Neural progenitor cell (in vitro differentiated cells): ENCODE data around the gene ARPP19. TPM values are rescaled to one million over a fixed set of nuclear protein-coding genes. Genes with fewer than 3 reads are reported as not detected.

Experiments
- DNase-seq: peaks from one replicate; pipeline ENCODE4 v3.0.0-alpha.2; 2016; ENCODE audit warnings: low spot score
- H2AFZ ChIP-seq: fragments of 200-600 bp; sonication (generic); replicated peaks from 2 replicates; pipeline ENCODE4 v1.6.1; 2016; ENCODE audit warnings: antibody characterized with exemption
- H3F3A ChIP-seq: fragments of 200-600 bp; sonication (generic); 2 replicates; pipeline ENCODE4 v1.6.1; 2016; ENCODE audit warnings: antibody characterized with exemption, low read depth
- H3K27ac ChIP-seq: fragments of 200-600 bp; sonication (generic); 2 replicates; pipeline ENCODE4 v1.5.1; 2016; ENCODE audit warnings: mild to moderate bottlenecking
- H3K27me3 ChIP-seq: fragments of 200-600 bp; sonication (generic); 2 replicates; pipeline ENCODE4 v1.6.1; 2016; ENCODE audit warnings: mild to moderate bottlenecking, moderate library complexity
- H3K36me3 ChIP-seq: fragments of 200-600 bp; sonication (generic); 2 replicates; pipeline ENCODE4 v1.5.1; 2016
- H3K4me1 ChIP-seq: fragments of 200-600 bp; sonication (generic); 2 replicates; pipeline ENCODE4 v1.6.1; 2016; ENCODE audit warnings: mixed run types
- H3K4me2 ChIP-seq: fragments of 200-600 bp; sonication (generic); 2 replicates; pipeline ENCODE4 v1.6.1; 2016
- H3K4me3 ChIP-seq: fragments of 200-600 bp; sonication (generic); 2 replicates; pipeline ENCODE4 v1.5.1; 2016
- H3K79me2 ChIP-seq: fragments of 200-600 bp; sonication (generic); 2 replicates; pipeline ENCODE4 v1.6.1; 2016; ENCODE audit warnings: low read depth
- H3K9ac ChIP-seq: fragments of 200-600 bp; sonication (generic); 2 replicates; pipeline ENCODE4 v1.6.1; 2016
- H3K9me3 ChIP-seq: fragments of 200-600 bp; sonication (generic); 2 replicates; pipeline ENCODE4 v1.5.1; 2016; ENCODE audit warnings: low read depth
- H4K20me1 ChIP-seq: fragments of 200-600 bp; sonication (generic); 2 replicates; pipeline ENCODE4 v1.6.1; 2016; ENCODE audit warnings: low read depth
- H3K27ac Mint-ChIP-seq: 3 replicates; pipeline ENCODE4 v1.8.0; 2021; ENCODE audit warnings: mixed read lengths
- H3K27me3 Mint-ChIP-seq: 2 replicates; pipeline ENCODE4 v1.8.0; 2022; ENCODE audit warnings: low read depth, mild to moderate bottlenecking, inconsistent platforms, moderate library complexity, mixed read lengths; ENCODE audit not compliant: insufficient read depth
- H3K36me3 Mint-ChIP-seq: 3 replicates; pipeline ENCODE4 v1.8.0; 2021; ENCODE audit warnings: mixed read lengths
- H3K4me1 Mint-ChIP-seq: 3 replicates; pipeline ENCODE4 v1.8.0; 2021; ENCODE audit warnings: mixed read lengths
- H3K4me3 Mint-ChIP-seq: 3 replicates; pipeline ENCODE4 v1.8.0; 2021; ENCODE audit warnings: mild to moderate bottlenecking, moderate library complexity, mixed read lengths
- H3K9me3 Mint-ChIP-seq: 3 replicates; pipeline ENCODE4 v1.8.0; 2020; ENCODE audit warnings: mixed read lengths
- CTCF ChIP-seq: fragments of 200-600 bp; sonication (generic); IDR thresholded peaks from 2 replicates; pipeline ENCODE4 v1.5.1; 2017; ENCODE audit warnings: antibody characterized with exemption, mild to moderate bottlenecking
- EZH2 ChIP-seq: fragments of 200-600 bp; sonication (generic); IDR thresholded peaks from 2 replicates; pipeline ENCODE4 v1.6.1; 2017; ENCODE audit warnings: antibody characterized with exemption, mild to moderate bottlenecking, moderate library complexity
- EZH2phosphoT487 ChIP-seq: fragments of 200-600 bp; sonication (generic); IDR thresholded peaks from 2 replicates; pipeline ENCODE4 v1.6.1; 2017; ENCODE audit warnings: antibody characterized with exemption
- total RNA-seq: library from RNA; depleted of rRNA; stranded (reverse); fragments of >200 nt; gene quantifications from 2 replicates; pipeline ENCODE4 v1.2.3, GENCODE V29; 2015; ENCODE audit warnings: low replicate concordance

The ARPP19 gene
- total RNA-seq, 1 donor from 2014 or later, result 276 TPM

- no peaks in the 10 kb centered on the region for H3K4me1 Mint-ChIP-seq
- Histone ChIP-seq H3K27me3 (no peaks in the 10 kb centered on the region), H3K36me3 (no peaks in the 10 kb centered on the region), H3F3A (no peaks in the 10 kb centered on the region), H4K20me1 (peaks cover 21% of the 10 kb centered on the region), H3K27ac (no peak overlapping the region), H3K4me3 (no peak overlapping the region), H3K9ac (no peak overlapping the region), H3K4me2 (no peak overlapping the region), H3K4me1 (peaks cover 24% of the 10 kb centered on the region), H3K79me2 (peaks cover 8% of the 10 kb centered on the region), H2AFZ (no peak overlapping the region), H3K9me3 (no peaks in the 10 kb centered on the region)
- H3K4me3 Mint-ChIP-seq, result no peak overlapping the region
- DNase-seq, result no peak
- no peaks in the 10 kb centered on the region for H3K27me3 Mint-ChIP-seq
- no peak for TF ChIP-seq EZH2
- TF ChIP-seq CTCF, result no peak
- TF ChIP-seq EZH2phosphoT487, result no peak
- H3K9me3 Mint-ChIP-seq, result peaks cover 2% of the 10 kb centered on the region
- H3K27ac Mint-ChIP-seq, result no peak overlapping the region
- H3K36me3 Mint-ChIP-seq, result no peaks in the 10 kb centered on the region
Measured at GRCh38 chr15:52506549-52506948, 62.3 kb downstream of the ARPP19 start.

- Histone ChIP-seq H3K4me1 (peaks cover 13% of the 10 kb centered on the region), H4K20me1 (peaks cover 9% of the 10 kb centered on the region), H3K27me3 (no peaks in the 10 kb centered on the region), H3K4me3 (no peak overlapping the region), H3F3A (no peaks in the 10 kb centered on the region), H2AFZ (no peak overlapping the region), H3K36me3 (no peaks in the 10 kb centered on the region), H3K27ac (no peak overlapping the region), H3K9ac (no peak overlapping the region), H3K79me2 (peaks cover 8% of the 10 kb centered on the region), H3K9me3 (no peaks in the 10 kb centered on the region), H3K4me2 (no peak overlapping the region)
- Mint-ChIP-seq H3K4me1 (no peaks in the 10 kb centered on the region), H3K27me3 (no peaks in the 10 kb centered on the region), H3K4me3 (no peak overlapping the region), H3K27ac (no peak overlapping the region), H3K9me3 (peaks cover 2% of the 10 kb centered on the region), H3K36me3 (no peaks in the 10 kb centered on the region)
- no peak for TF ChIP-seq CTCF
- no peak for TF ChIP-seq EZH2
- no peak for TF ChIP-seq EZH2phosphoT487
- no peak for DNase-seq
Measured at GRCh38 chr15:52505151-52505550, 63.7 kb downstream of the ARPP19 start.

- peaks cover 3% of the 10 kb centered on the region for H4K20me1 ChIP-seq
- H3K36me3 ChIP-seq, result no peaks in the 10 kb centered on the region
- peaks cover 2% of the 10 kb centered on the region for H3K4me1 ChIP-seq
- H3K79me2 ChIP-seq, result peaks cover 8% of the 10 kb centered on the region
- H3K9ac ChIP-seq, result no peak overlapping the region
- H3K4me3 Mint-ChIP-seq, result no peak overlapping the region
- H3K4me1 Mint-ChIP-seq, result no peaks in the 10 kb centered on the region
- no peak overlapping the region for H3K27ac Mint-ChIP-seq
- no peak for DNase-seq
- H3K9me3 Mint-ChIP-seq, result peaks cover 2% of the 10 kb centered on the region
- TF ChIP-seq EZH2phosphoT487 (no peak), CTCF (no peak), EZH2 (no peak)
- H3K36me3 Mint-ChIP-seq, result no peaks in the 10 kb centered on the region
- no peak overlapping the region for H3K27ac ChIP-seq
- no peaks in the 10 kb centered on the region for H3K9me3 ChIP-seq
- no peaks in the 10 kb centered on the region for H3F3A ChIP-seq
- no peaks in the 10 kb centered on the region for H3K27me3 ChIP-seq
- H2AFZ ChIP-seq, result no peak overlapping the region
- H3K4me3 ChIP-seq, result no peak overlapping the region
- no peaks in the 10 kb centered on the region for H3K27me3 Mint-ChIP-seq
- H3K4me2 ChIP-seq, result no peak overlapping the region
Measured at GRCh38 chr15:52503788-52504496, 64.9 kb downstream of the ARPP19 start.
